ENCODE results near the gene PHF20.

Gene PHF20

GRCh38 chr20:35883778-35884540, 112.1 kb downstream of the PHF20 start:
- Histone ChIP-seq H3K4me1 (peaks cover 6% of the 10 kb centered on the region), H3K79me2 (no peaks in the 10 kb centered on the region), H3K4me3 (ENCODE audit: low read depth, low read length) (no peak overlapping the region), H3K9me3 (ENCODE audit: control insufficient read depth, low read length) (no peaks in the 10 kb centered on the region), H3K36me3 (ENCODE audit: control insufficient read depth, insufficient read depth, low read length) (no peaks in the 10 kb centered on the region), H3K4me2 (ENCODE audit: low read length) (no peak overlapping the region), H3K27ac (peak overlapping the region; percentile 13), H3K27me3 (ENCODE audit: control insufficient read depth, insufficient read depth, low read length) (no peaks in the 10 kb centered on the region), H3K9ac (no peak overlapping the region), H2AFZ (no peak overlapping the region)
- TF ChIP-seq CTCF (IDR thresholded peaks at IDR 0.05): peak; percentile 73

GRCh38 chr20:35884541-35884865, 112.7 kb downstream of the PHF20 start:
- no peak overlapping the region for H3K4me3 ChIP-seq (ENCODE audit: low read depth, low read length)
- no peak for TF ChIP-seq CTCF (IDR thresholded peaks at IDR 0.05)
- H3K27me3 ChIP-seq (ENCODE audit: control insufficient read depth, insufficient read depth, low read length): no peaks in the 10 kb centered on the region
- peaks cover 6% of the 10 kb centered on the region for H3K4me1 ChIP-seq
- no peak overlapping the region for H3K9ac ChIP-seq
- no peak overlapping the region for H2AFZ ChIP-seq
- H3K27ac ChIP-seq: no peak overlapping the region
- H3K9me3 ChIP-seq (ENCODE audit: control insufficient read depth, low read length): no peaks in the 10 kb centered on the region
- no peaks in the 10 kb centered on the region for H3K79me2 ChIP-seq
- H3K4me2 ChIP-seq (ENCODE audit: low read length): no peak overlapping the region
- H3K36me3 ChIP-seq (ENCODE audit: control insufficient read depth, insufficient read depth, low read length): no peaks in the 10 kb centered on the region

- Histone ChIP-seq H3K9ac (no peak overlapping the region), H3K27me3 (ENCODE audit: control insufficient read depth, insufficient read depth, low read length) (no peaks in the 10 kb centered on the region), H3K4me1 (peaks cover 6% of the 10 kb centered on the region), H3K9me3 (ENCODE audit: control insufficient read depth, low read length) (no peaks in the 10 kb centered on the region), H3K4me3 (ENCODE audit: low read depth, low read length) (no peak overlapping the region), H3K36me3 (ENCODE audit: control insufficient read depth, insufficient read depth, low read length) (no peaks in the 10 kb centered on the region), H2AFZ (no peak overlapping the region), H3K27ac (no peak overlapping the region), H3K4me2 (ENCODE audit: low read length) (no peak overlapping the region), H3K79me2 (no peaks in the 10 kb centered on the region)
- no peak for TF ChIP-seq CTCF (IDR thresholded peaks at IDR 0.05)
Observed at GRCh38 chr20:35885212-35885611, 113.4 kb downstream of the PHF20 start.

- H3K9me3 ChIP-seq (ENCODE audit: control insufficient read depth, low read length): no peaks in the 10 kb centered on the region
- H3K4me2 ChIP-seq (ENCODE audit: low read length): no peak overlapping the region
- no peaks in the 10 kb centered on the region for H3K36me3 ChIP-seq (ENCODE audit: control insufficient read depth, insufficient read depth, low read length)
- no peak overlapping the region for H3K4me3 ChIP-seq (ENCODE audit: low read depth, low read length)
- H3K4me1 ChIP-seq: peaks cover 6% of the 10 kb centered on the region
- no peak overlapping the region for H3K9ac ChIP-seq
- H3K27ac ChIP-seq: no peak overlapping the region
- H2AFZ ChIP-seq: no peak overlapping the region
- no peaks in the 10 kb centered on the region for H3K27me3 ChIP-seq (ENCODE audit: control insufficient read depth, insufficient read depth, low read length)
- no peak for TF ChIP-seq CTCF (IDR thresholded peaks at IDR 0.05)
- H3K79me2 ChIP-seq: peaks cover 3% of the 10 kb centered on the region
Observed at GRCh38 chr20:35886537-35886936, 114.7 kb downstream of the PHF20 start.
